ENCODE measurements around the gene RABEP2. TPM values are rescaled to one million over a fixed set of nuclear protein-coding genes. Genes with fewer than 3 reads are reported as not detected.
"Not testable (repeated sequence)": the region's sequence is repeated elsewhere in the genome, so short reads cannot be mapped to it uniquely, and the experiment has no call there.

The RABEP2 gene
- total RNA-seq, 1 donor from 2014 or later: 110 TPM

GRCh38 chr16:28930203-28930602 is 5.2 kb upstream of the RABEP2 start:
- peaks cover 72% of the 10 kb centered on the region for H3K4me1 Mint-ChIP-seq
- H3K27me3 Mint-ChIP-seq: no peaks in the 10 kb centered on the region
- H3K27ac Mint-ChIP-seq: peak overlapping the region; percentile 98
- no peak for TF ChIP-seq CTCF (IDR thresholded peaks at IDR 0.05)
- ChIA-PET CTCF (interaction anchor here (7.4 kb wide), 1 partner anchor 14 kb away, joined by 51 read pairs; no protein-coding TSS in a partner anchor), POLR2A (interaction anchor here (0.8 to 3.3 kb wide), 5 partner anchors 14 to 107 kb away, joined by 4 to 44 read pairs (median 18); partner anchors contain the start of genes ATP2A1, ATXN2L and NFATC2IP)
- peaks cover 29% of the 10 kb centered on the region for H3K36me3 Mint-ChIP-seq (ENCODE audit: low read depth)
- intact Hi-C loops (cut with micrococcal nuclease): loop anchor here (5.0 kb wide), 1 partner anchor 438 kb away; the partner anchor contains the start of genes APOBR and CLN3
- peak overlapping the region; percentile 99 for H3K4me3 Mint-ChIP-seq
- ATAC-seq (ENCODE audit: low read depth) (no peak), DNase-seq (no peak)
- no peaks in the 10 kb centered on the region for H3K9me3 Mint-ChIP-seq

GRCh38 chr16:28927815-28928214 is 2.8 kb upstream of the RABEP2 start:
- POLR2A ChIA-PET: interaction anchor here (0.6 to 10.1 kb wide), 5 partner anchors 10 to 1165 kb away, joined by 3 to 192 read pairs (median 5); partner anchors contain the start of gene CD19

DNA sequence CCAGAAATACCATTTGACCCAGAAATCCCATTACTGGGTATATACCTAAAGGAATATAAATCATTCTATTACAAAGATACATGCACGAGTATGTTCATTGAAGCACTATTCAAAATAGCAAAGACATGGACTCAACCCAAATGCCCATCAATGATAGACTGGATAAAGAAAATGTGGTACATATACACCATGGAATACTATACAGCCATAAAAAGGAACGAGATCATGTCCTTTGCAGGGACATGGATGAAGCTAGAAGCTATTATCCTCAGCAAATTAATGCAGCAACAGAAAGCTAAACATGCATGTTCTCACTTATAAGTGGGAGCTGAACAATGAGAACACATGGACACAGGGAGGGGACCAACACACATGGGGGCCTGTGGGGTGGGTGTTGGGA is 1.2 kb upstream of the RABEP2 start:
- intact Hi-C loops (cut with micrococcal nuclease); H3K27me3 Mint-ChIP-seq; ATAC-seq (ENCODE audit: low read depth); DNase-seq; H3K9me3 Mint-ChIP-seq: not testable (repeated sequence)
- Mint-ChIP-seq H3K27ac (peak overlapping the region; percentile 96), H3K4me3 (peak overlapping the region; percentile 90), H3K4me1 (peaks cover 64% of the 10 kb centered on the region), H3K36me3 (ENCODE audit: low read depth) (peaks cover 20% of the 10 kb centered on the region)
- CTCF ChIA-PET: interaction anchor here (0.9 kb wide), 1 partner anchor 19 kb away, joined by 8 read pairs; no protein-coding TSS in a partner anchor
- POLR2A ChIA-PET: interaction anchor here (1.0 to 10.1 kb wide), 7 partner anchors 11 to 1166 kb away, joined by 3 to 192 read pairs (median 21); partner anchors contain the start of genes ATXN2L, CD19, NFATC2IP and SH2B1

More at GRCh38 chr16:28927815-28928214, 2.8 kb upstream of the RABEP2 start:
- Mint-ChIP-seq H3K27me3 (no peaks in the 10 kb centered on the region), H3K4me1 (peaks cover 71% of the 10 kb centered on the region), H3K4me3 (no peak overlapping the region), H3K27ac (peak overlapping the region; percentile 52), H3K9me3 (no peaks in the 10 kb centered on the region), H3K36me3 (ENCODE audit: low read depth) (peaks cover 22% of the 10 kb centered on the region)
- DNase-seq: no peak
- no peak for TF ChIP-seq CTCF (IDR thresholded peaks at IDR 0.05)
- intact Hi-C loops (cut with micrococcal nuclease): no loop called here
- CTCF ChIA-PET: no interaction called here
- ATAC-seq (ENCODE audit: low read depth): no peak

DNA sequence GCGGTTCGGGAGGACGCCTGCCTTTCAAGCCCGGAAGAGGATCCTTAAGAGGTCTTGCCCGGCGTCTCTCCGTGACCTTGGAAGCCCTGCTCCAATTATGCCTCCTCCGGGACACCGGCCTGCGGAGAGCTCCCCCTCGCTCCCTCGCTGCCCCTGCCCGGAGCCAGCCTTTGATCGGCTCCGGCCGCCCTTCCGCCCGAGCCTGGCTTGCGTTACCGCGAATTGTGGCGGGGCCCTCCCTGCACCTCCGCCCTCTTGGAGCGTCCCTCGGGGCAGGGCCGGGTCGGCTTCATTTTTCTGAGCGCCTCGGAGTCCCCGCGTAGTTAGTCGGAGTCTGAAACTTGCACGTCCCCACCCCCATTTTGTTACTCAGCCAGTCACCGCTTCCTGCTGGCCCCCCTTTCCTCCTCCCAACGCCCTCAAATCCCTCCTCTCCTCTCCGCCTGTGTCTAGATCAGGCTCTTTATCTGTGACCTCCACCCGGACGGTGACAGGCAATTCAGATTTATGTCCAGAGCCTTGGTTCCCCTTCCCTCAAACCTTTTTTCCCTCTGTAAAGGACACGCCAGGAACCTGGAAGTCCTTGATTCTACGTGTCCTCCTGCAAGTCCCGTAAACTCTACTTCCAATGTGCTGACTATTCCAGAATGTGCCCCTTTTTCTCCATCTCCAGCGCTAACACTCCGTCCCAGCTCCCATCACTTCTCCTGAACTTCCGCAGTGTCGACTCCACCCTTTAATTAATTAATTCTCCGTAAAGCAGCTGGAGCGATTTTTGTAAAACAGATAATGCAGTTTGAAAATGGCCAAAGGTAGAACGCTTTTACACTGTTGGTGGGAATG is 569 bp upstream of the RABEP2 start:
- intact Hi-C loops (cut with micrococcal nuclease): loop anchor here (2.0 kb wide), 3 partner anchors 23 to 1969 kb away; partner anchors contain the start of genes ATP2A1 and BCL7C
- peak; percentile 35 for ATAC-seq (ENCODE audit: low read depth)
- Mint-ChIP-seq H3K27ac (peak overlapping the region; percentile 96), H3K4me3 (peak overlapping the region; percentile 90), H3K4me1 (peaks cover 60% of the 10 kb centered on the region), H3K36me3 (ENCODE audit: low read depth) (peaks cover 25% of the 10 kb centered on the region), H3K9me3 (no peaks in the 10 kb centered on the region), H3K27me3 (no peaks in the 10 kb centered on the region)
- TF ChIP-seq CTCF (IDR thresholded peaks at IDR 0.05): no peak
- CTCF ChIA-PET: interaction anchor here (0.9 kb wide), 1 partner anchor 19 kb away, joined by 8 read pairs; no protein-coding TSS in a partner anchor
- no peak for DNase-seq
- POLR2A ChIA-PET: interaction anchor here (0.5 to 10.1 kb wide), 15 partner anchors 12 to 1768 kb away, joined by 3 to 192 read pairs (median 13); partner anchors contain the start of genes ATXN2L, CD19, CLN3 and NFATC2IP

DNA sequence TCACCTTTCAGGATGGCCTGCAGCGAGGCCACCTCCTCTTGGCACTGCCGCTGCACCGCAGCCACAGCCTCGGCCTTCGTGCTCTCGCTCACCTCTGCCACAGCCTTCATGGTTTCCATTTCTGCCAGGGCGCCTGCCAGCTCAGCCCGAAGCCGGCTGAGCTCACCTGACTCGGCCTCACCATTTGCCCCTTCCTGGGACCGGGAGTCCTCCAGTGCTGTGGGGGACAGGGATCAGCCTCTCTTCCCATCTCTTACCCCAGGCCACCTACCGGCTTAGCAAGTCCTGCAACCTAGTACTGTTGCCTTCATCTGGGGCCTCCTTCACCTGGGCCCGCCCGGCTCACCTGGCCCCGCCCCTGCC is 658 bp downstream of the RABEP2 start:
- Mint-ChIP-seq H3K4me3 (peak overlapping the region; percentile 90), H3K9me3 (no peaks in the 10 kb centered on the region), H3K36me3 (ENCODE audit: low read depth) (peaks cover 30% of the 10 kb centered on the region), H3K4me1 (peaks cover 55% of the 10 kb centered on the region), H3K27ac (peak overlapping the region; percentile 96), H3K27me3 (no peaks in the 10 kb centered on the region)
- intact Hi-C loops (cut with micrococcal nuclease): loop anchor here (1.0 to 2.0 kb wide), 11 partner anchors 8 to 1970 kb away; partner anchors contain the start of genes ATP2A1, BCL7C, NFATC2IP and SH2B1
- ATAC-seq (ENCODE audit: low read depth): peak; percentile 5
- CTCF ChIA-PET: interaction anchor here (1.1 to 3.4 kb wide), 6 partner anchors 8 to 50 kb away, joined by 3 to 34 read pairs (median 8); partner anchors contain the start of genes CD19 and NFATC2IP
- POLR2A ChIA-PET: interaction anchor here (0.5 to 10.1 kb wide), 15 partner anchors 12 to 1261 kb away, joined by 3 to 192 read pairs (median 22); partner anchors contain the start of genes ATP2A1, ATXN2L, CD19 and NFATC2IP
- TF ChIP-seq CTCF (IDR thresholded peaks at IDR 0.05): no peak
- DNase-seq: peak; percentile 66

Measured in activated B cell treated with CpG ODN at 0.5 μM for 24 hours (primary cell).